ENCODE measurements around the gene RNF213.
"Not testable (repeated sequence)": the region's sequence is repeated elsewhere in the genome, so short reads cannot be mapped to it uniquely, and the experiment has no call there.

RNF213 gene

GRCh38 chr17:80270836-80271235, 10.2 kb downstream of the RNF213 start:
- no peak for DNase-seq (ENCODE audit: low spot score)

GRCh38 chr17:80272366-80272765, 11.7 kb downstream of the RNF213 start:
- no peak for DNase-seq (ENCODE audit: low spot score)

GRCh38 chr17:80274331-80274730, 13.7 kb downstream of the RNF213 start:
- DNase-seq (ENCODE audit: low spot score) = no peak

- DNase-seq (ENCODE audit: low spot score) = no peak
These were observed 14.3 kb downstream of the RNF213 start for GRCh38 chr17:80274871-80275449.

- DNase-seq (ENCODE audit: low spot score) = not testable (repeated sequence)
These were observed 15.2 kb downstream of the RNF213 start for GRCh38 chr17:80275857-80276256.

GRCh38 chr17:80277751-80278671, 17.4 kb downstream of the RNF213 start:
- DNase-seq (ENCODE audit: low spot score) = peak; percentile 52

- peak; percentile 91 for DNase-seq (ENCODE audit: low spot score)
These were observed 19.2 kb downstream of the RNF213 start for GRCh38 chr17:80279895-80280294.

GRCh38 chr17:80281516-80281915, 20.9 kb downstream of the RNF213 start:
- no peak for DNase-seq (ENCODE audit: low spot score)

GRCh38 chr17:80283116-80283852, 22.6 kb downstream of the RNF213 start:
- DNase-seq (ENCODE audit: low spot score) = no peak

GRCh38 chr17:80284631-80285030, 24.0 kb downstream of the RNF213 start:
- no peak for DNase-seq (ENCODE audit: low spot score)

GRCh38 chr17:80285237-80285920, 24.7 kb downstream of the RNF213 start:
- no peak for DNase-seq (ENCODE audit: low spot score)

GRCh38 chr17:80286638-80286960, 25.9 kb downstream of the RNF213 start:
- DNase-seq (ENCODE audit: low spot score) = no peak

- no peak for DNase-seq (ENCODE audit: low spot score)
These were observed 26.4 kb downstream of the RNF213 start for GRCh38 chr17:80287038-80287437.

- DNase-seq (ENCODE audit: low spot score) = no peak
These were observed 27.3 kb downstream of the RNF213 start for GRCh38 chr17:80287806-80288567.

- no peak for DNase-seq (ENCODE audit: low spot score)
These were observed 29.0 kb downstream of the RNF213 start for GRCh38 chr17:80289616-80290015.

- DNase-seq (ENCODE audit: low spot score) = no peak
These were observed 29.5 kb downstream of the RNF213 start for GRCh38 chr17:80290156-80290555.

- DNase-seq (ENCODE audit: low spot score) = no peak
These were observed 30.6 kb downstream of the RNF213 start for GRCh38 chr17:80291260-80291659.

GRCh38 chr17:80291691-80292487, 31.2 kb downstream of the RNF213 start:
- DNase-seq (ENCODE audit: low spot score) = no peak

- DNase-seq (ENCODE audit: low spot score) = no peak
These were observed 31.9 kb downstream of the RNF213 start for GRCh38 chr17:80292521-80292971.

GRCh38 chr17:80294210-80294609, 33.6 kb downstream of the RNF213 start:
- DNase-seq (ENCODE audit: low spot score) = no peak

GRCh38 chr17:80294653-80295052, 34.0 kb downstream of the RNF213 start:
- DNase-seq (ENCODE audit: low spot score) = no peak
